ENCODE results near the gene ADGB.

The ADGB gene

DNA sequence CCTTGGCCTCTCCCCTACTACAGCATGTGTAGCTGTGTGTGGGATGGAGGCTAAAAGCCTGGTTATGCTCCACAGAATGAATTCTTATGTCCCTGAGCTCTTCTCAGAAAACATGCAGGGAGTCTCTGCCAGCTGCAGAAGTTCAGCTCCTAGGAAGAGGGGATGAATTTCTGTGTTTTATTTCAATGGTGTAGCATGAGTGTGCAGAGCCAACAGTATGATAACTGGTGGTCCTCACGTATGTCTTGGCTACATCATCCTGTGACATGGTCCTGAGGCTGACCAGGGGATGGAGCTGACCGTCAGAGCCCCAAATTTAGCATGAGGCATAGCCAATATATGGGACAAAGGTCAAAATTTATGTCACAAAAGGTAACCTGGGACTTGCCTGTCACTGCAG lies 266.1 kb downstream of the ADGB start:
- no peak overlapping the region for H3K4me3 ChIP-seq (ENCODE audit: insufficient read depth, low read depth, low read length, poor library complexity, severe bottlenecking)
- H3K27ac ChIP-seq (ENCODE audit: insufficient read depth, low read length, poor library complexity, severe bottlenecking) = no peak overlapping the region
- no peaks in the 10 kb centered on the region for H3K4me1 ChIP-seq (ENCODE audit: control insufficient read depth, insufficient read depth, low read length, poor library complexity, severe bottlenecking)
- no peak for DNase-seq
- H3K9me3 ChIP-seq (ENCODE audit: control insufficient read depth, low read length) = no peaks in the 10 kb centered on the region
- no peaks in the 10 kb centered on the region for H3K36me3 ChIP-seq (ENCODE audit: control insufficient read depth, insufficient read depth, low read length)
- no peaks in the 10 kb centered on the region for H3K27me3 ChIP-seq (replicated peaks; ENCODE audit: control insufficient read depth, insufficient read depth, low read length, poor library complexity, severe bottlenecking)
